Sigmoid colon (tissue), 7 donors: ENCODE measurements around the gene WDR37. TPM values are rescaled to one million over a fixed set of nuclear protein-coding genes. Genes with fewer than 3 reads are reported as not detected.

Experiments
- DNase-seq: peaks from one replicate; pipeline ENCODE4 v3.0.0-alpha.2; 2019
- H3K27ac ChIP-seq, 4 donors: fragments of 200-600 bp; sonication (generic); one replicate each; pipeline ENCODE4 v1.5.1; 2016 to 2019; ENCODE audit warnings: mild to moderate bottlenecking in 1 of 4
- H3K27me3 ChIP-seq, 3 donors: fragments of 200-600 bp; sonication (generic); one replicate each; pipeline ENCODE4 v1.5.1; 2019; ENCODE audit warnings: mild to moderate bottlenecking in 1 of 3
- H3K36me3 ChIP-seq, 4 donors: fragments of 200-600 bp; sonication (generic); one replicate each; pipeline ENCODE4 v1.5.1; 2016 to 2019
- H3K4me1 ChIP-seq, 4 donors: fragments of 200-600 bp; sonication (generic); one replicate each; pipeline ENCODE4 v1.5.1; 2017 to 2019
- H3K4me3 ChIP-seq, 4 donors: fragments of 200-600 bp; sonication (generic); one replicate each; pipeline ENCODE4 v1.5.1; 2017 to 2019; ENCODE audit warnings: mild to moderate bottlenecking in 2 of 4, moderate library complexity in 1 of 4
- H3K9me3 ChIP-seq, 4 donors: fragments of 200-600 bp in 3 of 4; sonication (generic) in 3 of 4; one replicate each; pipeline versions ENCODE4 v1.5.1 to v1.6.1; 2013 to 2019
- EP300 ChIP-seq, 4 donors: sonication (generic); formaldehyde crosslinking; IDR thresholded peaks; one replicate each; pipeline ENCODE4 v1.6.1; 2017; ENCODE audit warnings: antibody characterized with exemption in 4 of 4
- POLR2A ChIP-seq, 2 donors: fragments of 450-650 bp; IDR thresholded peaks; one replicate each; pipeline ENCODE4 v1.6.1; 2016; ENCODE audit warnings: antibody characterized with exemption in 2 of 2, mild to moderate bottlenecking in 2 of 2, moderate library complexity in 2 of 2
- POLR2AphosphoS5 ChIP-seq, 4 donors: sonication (generic); formaldehyde crosslinking; IDR thresholded peaks; one replicate each; pipeline ENCODE4 v1.6.1; 2017; ENCODE audit warnings: antibody characterized with exemption in 4 of 4
- WGBS, 2 donors: extraction: QIAGEN DNeasy Blood & Tissue Kit; methylation state at CpG; one replicate each; pipeline ENCODE4 v1.1.7; 2013; 5-methylcytosine and 5-hydroxymethylcytosine counted together
- intact Hi-C: fragments of 100-400 bp; cut with DNase I; formaldehyde crosslinking; loops from one replicate; pipeline ENCODE4 v1.15.1; 2023
- polyA plus RNA-seq, 3 donors: library from polyadenylated mRNA; stranded (reverse); fragments of 200-250 nt; gene quantifications; one replicate each; pipeline ENCODE4 v1.2.3, GENCODE V29; 2013
- total RNA-seq, 4 donors: library from RNA; depleted of rRNA; stranded (reverse); fragments of >200 nt; gene quantifications; one replicate each; pipeline ENCODE4 v1.1.0, GENCODE V29; 2016
- TF ChIP-seq, protein P1 (sequence below), 4 experiments: fragments of 450-650 bp in 3 of 4; fragments of 200-600 bp in 1 of 4; IDR thresholded peaks; one replicate each; pipeline ENCODE4 v1.5.1; 2016 to 2019; ENCODE audit warnings: antibody characterized with exemption in 4 of 4, mild to moderate bottlenecking in 3 of 4, moderate library complexity in 2 of 4
- donor health status: healthy with polysubstance abuse.
- donor health status: Bipolar disorder and iron deficiency.
- donor health status: healthy.

Gene WDR37
- total and polyA plus RNA-seq, 7 donors: 5.4 to 25.5 (median 10.6) TPM

DNA sequence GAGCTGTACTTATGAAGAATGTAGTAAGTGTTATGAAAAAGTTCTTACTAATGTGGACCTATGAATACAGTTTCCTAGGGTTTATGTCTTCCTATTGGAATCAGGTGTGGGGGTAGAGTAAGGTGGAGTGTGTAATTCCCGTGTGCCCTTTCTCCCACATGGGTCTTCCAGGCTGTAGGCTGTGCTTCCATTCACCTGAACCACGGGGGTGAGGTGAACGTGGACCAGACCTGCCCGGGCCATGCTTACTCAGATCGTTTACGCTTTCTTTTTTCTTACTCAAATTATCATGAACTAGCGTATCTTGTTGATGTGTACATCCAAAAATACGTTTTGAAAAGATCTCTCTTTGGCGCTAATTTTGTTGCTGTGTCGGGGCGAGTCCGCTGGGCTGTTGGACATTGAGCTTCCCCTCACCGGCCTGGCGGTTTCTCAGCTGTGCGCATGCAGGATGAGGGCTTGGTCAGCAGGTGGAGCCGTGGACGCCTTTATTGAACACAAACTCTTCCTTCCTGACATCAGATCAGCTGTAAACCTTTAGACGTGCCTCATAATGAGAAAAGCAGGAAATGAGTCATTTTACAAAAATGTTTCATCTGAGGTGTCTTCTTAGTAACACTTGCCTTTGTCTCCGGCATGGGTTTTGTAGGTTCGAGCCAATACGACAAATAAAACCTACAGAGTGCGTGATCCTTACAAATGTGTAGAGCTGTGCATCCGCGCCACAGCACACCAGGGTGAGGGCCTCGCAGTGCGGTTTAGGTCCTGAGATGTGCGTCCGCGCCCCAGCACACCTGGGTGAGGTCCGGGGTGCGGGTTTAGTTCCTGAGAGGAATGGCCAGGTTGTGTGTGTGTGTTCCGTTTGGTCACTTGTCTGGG lies 53.8 kb downstream of the WDR37 start:
- WGBS, 2 donors: 54 to 74% methylated on average over 32 of the region's 32 CpGs
- TF ChIP-seq, protein P1, sequence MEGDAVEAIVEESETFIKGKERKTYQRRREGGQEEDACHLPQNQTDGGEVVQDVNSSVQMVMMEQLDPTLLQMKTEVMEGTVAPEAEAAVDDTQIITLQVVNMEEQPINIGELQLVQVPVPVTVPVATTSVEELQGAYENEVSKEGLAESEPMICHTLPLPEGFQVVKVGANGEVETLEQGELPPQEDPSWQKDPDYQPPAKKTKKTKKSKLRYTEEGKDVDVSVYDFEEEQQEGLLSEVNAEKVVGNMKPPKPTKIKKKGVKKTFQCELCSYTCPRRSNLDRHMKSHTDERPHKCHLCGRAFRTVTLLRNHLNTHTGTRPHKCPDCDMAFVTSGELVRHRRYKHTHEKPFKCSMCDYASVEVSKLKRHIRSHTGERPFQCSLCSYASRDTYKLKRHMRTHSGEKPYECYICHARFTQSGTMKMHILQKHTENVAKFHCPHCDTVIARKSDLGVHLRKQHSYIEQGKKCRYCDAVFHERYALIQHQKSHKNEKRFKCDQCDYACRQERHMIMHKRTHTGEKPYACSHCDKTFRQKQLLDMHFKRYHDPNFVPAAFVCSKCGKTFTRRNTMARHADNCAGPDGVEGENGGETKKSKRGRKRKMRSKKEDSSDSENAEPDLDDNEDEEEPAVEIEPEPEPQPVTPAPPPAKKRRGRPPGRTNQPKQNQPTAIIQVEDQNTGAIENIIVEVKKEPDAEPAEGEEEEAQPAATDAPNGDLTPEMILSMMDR (IDR thresholded peaks at IDR 0.05): peak in 2 of 4 experiments; percentile 27 to 54
- TF ChIP-seq POLR2AphosphoS5 (IDR thresholded peaks at IDR 0.05): no peak
- Histone ChIP-seq H3K27me3 (no peaks in the 10 kb centered on the region), H3K36me3 (peaks cover 8 to 89% (median 45%) of the 10 kb centered on the region in 4 donors), H3K4me1 (no peaks in the 10 kb centered on the region), H3K27ac (no peak overlapping the region), H3K9me3 (no peaks in the 10 kb centered on the region), H3K4me3 (no peak overlapping the region)
- DNase-seq: no peak
- intact Hi-C loops: no loop called here

DNA sequence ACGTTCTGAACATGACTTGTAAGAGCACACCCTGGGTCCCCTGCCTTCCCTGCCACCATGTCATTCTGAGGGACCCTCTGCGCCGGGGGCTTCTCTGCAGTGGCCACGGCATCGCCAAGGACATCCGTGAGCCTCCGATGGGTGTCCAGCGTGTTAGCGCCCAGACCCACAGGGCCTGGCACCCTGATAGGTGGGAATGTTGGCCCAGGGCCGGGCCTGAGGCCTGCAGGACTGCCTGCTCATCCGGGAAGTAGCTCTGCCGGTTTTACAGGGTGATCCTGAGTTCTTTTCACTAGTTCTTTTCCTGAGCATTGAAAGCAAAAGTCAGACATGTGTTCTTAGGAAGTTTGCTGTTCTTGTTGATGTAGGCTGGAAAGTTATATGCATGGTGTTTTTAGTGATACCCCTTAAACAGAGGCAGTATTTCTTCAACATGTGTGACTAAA lies 54.5 kb downstream of the WDR37 start:
- H3K4me1 ChIP-seq: no peaks in the 10 kb centered on the region
- H3K27ac ChIP-seq: no peak overlapping the region
- intact Hi-C loops: no loop called here
- H3K9me3 ChIP-seq: no peaks in the 10 kb centered on the region
- H3K4me3 ChIP-seq: no peak overlapping the region
- H3K27me3 ChIP-seq: no peaks in the 10 kb centered on the region
- peaks cover 8 to 89% (median 40%) of the 10 kb centered on the region in 4 donors for H3K36me3 ChIP-seq
- TF ChIP-seq POLR2AphosphoS5 (IDR thresholded peaks at IDR 0.05) (no peak), EP300 (IDR thresholded peaks at IDR 0.05) (no peak), POLR2A (IDR thresholded peaks at IDR 0.05) (no peak)
- TF ChIP-seq, protein P1 (IDR thresholded peaks at IDR 0.05): no peak
- DNase-seq: no peak
- WGBS, 2 donors: 82 to 91% methylated on average over 12 of the region's 12 CpGs

DNA sequence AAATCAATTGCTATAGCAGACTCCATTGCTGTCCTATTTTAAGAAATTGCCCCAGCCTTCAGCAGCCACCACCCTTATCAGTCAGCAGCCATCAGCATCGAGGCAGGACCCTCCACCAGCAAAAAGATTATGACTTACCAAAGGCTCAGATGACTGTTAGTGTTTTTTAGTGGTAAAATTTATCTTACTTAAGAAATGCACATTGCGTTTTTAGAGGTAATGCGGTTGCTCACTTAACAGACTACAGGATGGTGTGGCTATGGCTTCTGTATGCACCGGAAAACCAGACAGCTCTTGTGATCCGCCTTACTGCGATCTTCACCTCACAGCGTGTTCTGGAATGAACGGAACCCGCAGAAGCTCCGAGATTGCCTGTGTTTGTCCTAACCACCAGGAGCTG lies 58.1 kb downstream of the WDR37 start:
- Histone ChIP-seq H3K36me3 (peaks cover 0 to 84% (median 31%) of the 10 kb centered on the region in 4 donors), H3K4me1 (no peaks in the 10 kb centered on the region), H3K4me3 (no peak overlapping the region), H3K9me3 (no peaks in the 10 kb centered on the region), H3K27ac (no peak overlapping the region), H3K27me3 (no peaks in the 10 kb centered on the region)
- TF ChIP-seq POLR2A (IDR thresholded peaks at IDR 0.05) (no peak), POLR2AphosphoS5 (IDR thresholded peaks at IDR 0.05) (no peak), EP300 (IDR thresholded peaks at IDR 0.05) (no peak)
- TF ChIP-seq, protein P1 (IDR thresholded peaks at IDR 0.05): no peak
- intact Hi-C loops: no loop called here
- WGBS, 2 donors: 93% methylated on average over 10 of the region's 10 CpGs
- no peak for DNase-seq

DNA sequence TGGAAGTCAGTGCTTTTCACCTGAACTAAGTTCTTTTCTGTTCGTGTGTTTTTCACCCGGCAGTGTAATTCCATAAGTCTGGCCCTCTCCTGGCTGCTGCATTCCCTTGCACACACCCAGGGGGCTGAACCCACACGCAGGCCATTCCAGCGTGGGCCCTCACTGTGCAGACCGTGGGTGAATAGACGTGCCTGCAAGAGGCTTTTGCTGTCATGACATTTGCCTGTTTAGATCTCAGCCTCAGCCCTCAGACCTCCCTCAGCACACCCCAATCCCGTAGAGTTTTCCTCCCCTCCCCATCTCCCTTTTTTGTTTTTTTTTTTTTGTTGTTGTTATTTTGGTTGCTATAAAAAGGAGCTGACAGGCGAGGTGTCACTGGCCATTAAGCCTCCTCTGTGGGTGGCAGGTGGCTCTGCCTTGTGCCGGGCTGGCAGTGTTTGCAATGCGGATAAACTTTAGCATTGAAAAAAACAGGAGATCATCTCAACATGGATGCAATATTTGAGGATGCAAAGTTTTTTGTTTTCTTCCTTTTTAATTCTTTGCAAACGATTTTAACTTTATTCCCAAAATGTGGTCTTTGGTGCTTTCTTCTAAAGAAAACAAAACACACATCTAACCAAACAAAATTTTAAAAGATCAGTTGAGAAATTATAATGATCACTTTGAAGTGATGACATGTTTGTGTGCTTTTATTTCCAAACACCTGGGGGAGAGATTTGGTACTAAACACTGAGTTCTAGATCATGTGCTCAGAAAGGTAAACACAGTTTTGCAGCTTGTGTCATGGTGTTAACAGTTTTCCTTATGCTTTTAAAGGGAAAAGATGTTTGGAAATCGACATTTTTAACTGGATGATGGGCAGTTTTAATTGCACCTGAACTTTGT lies 58.8 kb downstream of the WDR37 start:
- H3K27ac ChIP-seq: no peak overlapping the region
- TF ChIP-seq POLR2A (IDR thresholded peaks at IDR 0.05): no peak
- TF ChIP-seq, protein P1 (IDR thresholded peaks at IDR 0.05): no peak
- no peak for TF ChIP-seq EP300 (IDR thresholded peaks at IDR 0.05)
- no peak for TF ChIP-seq POLR2AphosphoS5 (IDR thresholded peaks at IDR 0.05)
- no peaks in the 10 kb centered on the region for H3K9me3 ChIP-seq
- H3K36me3 ChIP-seq: peaks cover 0 to 86% (median 32%) of the 10 kb centered on the region in 4 donors
- WGBS, 2 donors: 48 to 75% methylated on average over 12 of the region's 12 CpGs
- no peak overlapping the region for H3K4me3 ChIP-seq
- no peaks in the 10 kb centered on the region for H3K27me3 ChIP-seq
- intact Hi-C loops: no loop called here
- no peaks in the 10 kb centered on the region for H3K4me1 ChIP-seq
- no peak for DNase-seq
